Ovary (tissue), 9 donors: ENCODE measurements around the gene METRN. TPM values are rescaled to one million over a fixed set of nuclear protein-coding genes. Genes with fewer than 3 reads are reported as not detected.

Source experiments
- DNase-seq, 5 donors: peaks; one replicate each; pipeline ENCODE4 v3.0.0-alpha.2; 2019 to 2020
- H3K27ac ChIP-seq, 2 donors: fragments of 200-600 bp; one replicate each; pipeline versions ENCODE4 v1.5.1 to v1.8.0; 2019 to 2022
- H3K27me3 ChIP-seq: fragments of 200-600 bp; one replicate; pipeline ENCODE4 v1.8.0; 2022
- H3K36me3 ChIP-seq: fragments of 200-600 bp; sonication (generic); one replicate; pipeline ENCODE4 v1.5.1; 2019
- H3K4me1 ChIP-seq: one replicate; pipeline ENCODE4 v1.8.1; 2013; ENCODE audit warnings: mild to moderate bottlenecking, moderate library complexity; ENCODE audit not compliant: insufficient read depth
- H3K4me3 ChIP-seq: fragments of 200-600 bp; sonication (generic); one replicate; pipeline ENCODE4 v1.5.1; 2017
- H3K9me3 ChIP-seq, 2 donors: fragments of 200-600 bp in 1 of 2; sonication (generic) in 1 of 2; one replicate each; pipeline versions ENCODE4 v1.5.1 to v1.8.1; 2013 to 2019; ENCODE audit warnings: mild to moderate bottlenecking in 1 of 2, moderate library complexity in 1 of 2
- EP300 ChIP-seq: sonication (generic); formaldehyde crosslinking; IDR thresholded peaks from one replicate; pipeline ENCODE4 v1.6.1; 2017; ENCODE audit warnings: antibody characterized with exemption
- POLR2A ChIP-seq: fragments of 450-650 bp; IDR thresholded peaks from one replicate; pipeline ENCODE4 v1.6.1; 2017; ENCODE audit warnings: antibody characterized with exemption, mild to moderate bottlenecking, moderate library complexity
- WGBS, 3 donors: extraction: QIAGEN DNeasy Blood & Tissue Kit in 1 of 3; methylation state at CpG; one replicate each; pipeline versions ENCODE4 v1.1.5 to v1.1.7; 2013 to 2017; 5-methylcytosine and 5-hydroxymethylcytosine counted together
- intact Hi-C, 4 donors: fragments of 100-400 bp; cut with DNase I; formaldehyde crosslinking; loops; one replicate each; pipeline versions ENCODE4 v1.11.0 to v1.15.1; 2022 to 2023
- polyA plus RNA-seq, 2 donors: library from polyadenylated mRNA; stranded (reverse); fragments of 200-250 nt in 1 of 2; fragments of 350-450 nt in 1 of 2; fragmentation: Illumina TruSeq in 1 of 2; extraction: RNeasy Lipid Tissue Mini Kit (QIAGEN cat#74804) in 1 of 2; gene quantifications; one replicate each; pipeline ENCODE4 v1.2.3, GENCODE V29; 2013 to 2014
- total RNA-seq, 7 donors: library from RNA; depleted of rRNA in 2 of 7; stranded (reverse); fragments of >200 nt in 2 of 7; fragmentation: NEBNext Ultra II Directional in 3 of 7; extraction: Animal tissue kit (Norgen Biotek cat#: 25700) in 3 of 7; gene quantifications; one replicate each; pipeline versions ENCODE4 v1.1.0 to v1.2.4, GENCODE V29; 2016 to 2023
- TF ChIP-seq, protein P1 (sequence below), 3 donors: fragments of 450-650 bp in 2 of 3; fragments of 200-600 bp in 1 of 3; IDR thresholded peaks; one replicate each; pipeline versions ENCODE4 v1.5.1 to v1.8.0; 2016 to 2022; ENCODE audit warnings: antibody characterized with exemption in 3 of 3, mild to moderate bottlenecking in 1 of 3
- donor health status: DM: no; HTN: no; CAD: no; lungs with moderate emphysema.
- donor health status: DM: no; HTN: no; CAD: no.
- donor health status: Bipolar disorder and iron deficiency.
- donor health status: DM: yes; HTN: yes; CAD: no.
- donor health status: DM: no; HTN: no; CAD: no.
- donor health status: DM: yes; HTN: yes; CAD: no.

The METRN gene
- total and polyA plus RNA-seq, 9 donors, result 0.40 to 57.1 (median 10.4) TPM

GRCh38 chr16:761625-762513 is 47.0 kb downstream of the METRN start:
- Histone ChIP-seq H3K4me1 (no peaks in the 10 kb centered on the region), H3K9me3 (no peaks in the 10 kb centered on the region), H3K36me3 (no peaks in the 10 kb centered on the region), H3K4me3 (no peak overlapping the region), H3K27me3 (no peaks in the 10 kb centered on the region), H3K27ac (no peak overlapping the region)
- TF ChIP-seq, protein P1, sequence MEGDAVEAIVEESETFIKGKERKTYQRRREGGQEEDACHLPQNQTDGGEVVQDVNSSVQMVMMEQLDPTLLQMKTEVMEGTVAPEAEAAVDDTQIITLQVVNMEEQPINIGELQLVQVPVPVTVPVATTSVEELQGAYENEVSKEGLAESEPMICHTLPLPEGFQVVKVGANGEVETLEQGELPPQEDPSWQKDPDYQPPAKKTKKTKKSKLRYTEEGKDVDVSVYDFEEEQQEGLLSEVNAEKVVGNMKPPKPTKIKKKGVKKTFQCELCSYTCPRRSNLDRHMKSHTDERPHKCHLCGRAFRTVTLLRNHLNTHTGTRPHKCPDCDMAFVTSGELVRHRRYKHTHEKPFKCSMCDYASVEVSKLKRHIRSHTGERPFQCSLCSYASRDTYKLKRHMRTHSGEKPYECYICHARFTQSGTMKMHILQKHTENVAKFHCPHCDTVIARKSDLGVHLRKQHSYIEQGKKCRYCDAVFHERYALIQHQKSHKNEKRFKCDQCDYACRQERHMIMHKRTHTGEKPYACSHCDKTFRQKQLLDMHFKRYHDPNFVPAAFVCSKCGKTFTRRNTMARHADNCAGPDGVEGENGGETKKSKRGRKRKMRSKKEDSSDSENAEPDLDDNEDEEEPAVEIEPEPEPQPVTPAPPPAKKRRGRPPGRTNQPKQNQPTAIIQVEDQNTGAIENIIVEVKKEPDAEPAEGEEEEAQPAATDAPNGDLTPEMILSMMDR (IDR thresholded peaks at IDR 0.05), result no peak
- TF ChIP-seq EP300, result no peak
- no peak for TF ChIP-seq POLR2A
- intact Hi-C loops, result no loop called here
- DNase-seq, result no peak
- WGBS, 3 donors, result 56 to 62% (median 61%) methylated on average over 17 to 22 of the region's 22 CpGs

DNA sequence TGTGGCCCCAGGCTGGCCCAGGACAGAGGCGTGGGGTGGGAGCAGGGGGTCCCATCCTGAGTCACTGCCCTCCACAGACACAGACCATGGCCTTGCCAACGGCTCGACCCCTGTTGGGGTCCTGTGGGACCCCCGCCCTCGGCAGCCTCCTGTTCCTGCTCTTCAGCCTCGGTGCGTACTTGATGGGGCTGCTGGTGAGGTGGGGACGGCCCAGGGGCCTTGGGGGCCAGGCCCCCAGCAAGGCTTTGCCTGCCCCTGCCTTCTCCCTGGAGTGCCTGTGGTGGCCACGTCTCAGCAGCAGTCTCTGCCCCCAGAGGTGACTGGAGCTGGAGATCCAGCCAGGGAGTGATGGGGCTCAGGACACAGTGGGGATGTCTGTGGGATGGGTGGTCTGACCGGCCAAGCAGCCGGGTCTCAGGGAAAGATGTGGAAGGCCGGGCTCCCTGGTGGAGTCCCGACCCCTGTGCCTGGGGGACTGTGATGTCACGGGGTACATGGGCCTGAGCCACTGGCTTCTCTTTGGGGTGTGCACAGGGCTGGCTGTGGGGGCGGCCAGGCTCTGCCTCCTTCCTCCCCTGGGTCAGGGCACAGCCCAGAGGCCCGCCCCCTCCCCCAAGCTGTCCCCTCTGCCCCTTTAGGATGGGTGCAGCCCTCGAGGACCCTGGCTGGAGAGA is 47.8 kb downstream of the METRN start:
- H3K27me3 ChIP-seq, result no peaks in the 10 kb centered on the region
- intact Hi-C loops, result no loop called here
- 68 to 82% (median 74%) methylated on average over 15 to 17 of the region's 17 CpGs for WGBS, 3 donors

DNA sequence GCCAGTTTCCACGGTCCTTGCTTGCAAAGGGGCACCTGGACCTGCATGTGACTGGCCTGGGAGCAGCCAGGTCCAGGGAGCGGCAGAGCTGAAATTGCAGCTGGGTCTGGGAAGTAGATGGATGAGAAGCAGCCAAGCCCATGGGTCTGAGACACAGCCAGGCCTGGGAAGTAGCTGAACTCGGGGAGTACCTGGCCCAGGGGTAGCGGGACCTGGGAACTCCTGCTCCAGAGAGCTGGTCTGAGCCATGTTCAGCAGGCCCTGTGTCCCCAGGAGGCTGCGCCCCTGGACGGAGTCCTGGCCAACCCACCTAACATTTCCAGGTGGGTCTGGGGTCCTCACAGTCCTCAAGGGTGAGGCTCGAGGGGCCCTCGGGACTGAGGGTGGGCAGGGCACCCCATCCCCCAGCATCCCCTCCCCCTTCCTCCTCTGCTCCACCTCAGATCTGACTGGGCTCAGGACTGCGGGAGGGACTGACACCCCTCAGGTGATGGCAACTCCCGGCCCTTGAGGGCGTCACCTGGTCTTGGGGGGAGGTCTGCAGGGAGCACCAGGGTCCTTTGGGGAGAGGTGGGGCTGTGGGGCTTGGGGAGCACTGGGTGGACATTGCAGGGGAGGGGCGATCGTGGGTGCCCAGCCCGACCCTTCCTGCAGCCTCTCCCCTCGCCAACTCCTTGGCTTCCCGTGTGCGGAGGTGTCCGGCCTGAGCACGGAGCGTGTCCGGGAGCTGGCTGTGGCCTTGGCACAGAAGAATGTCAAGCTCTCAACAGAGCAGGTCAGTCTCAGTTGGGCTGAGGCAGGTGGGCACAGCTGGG is 48.7 kb downstream of the METRN start:
- 49 to 58% (median 50%) methylated on average over 14 to 21 of the region's 21 CpGs for WGBS, 3 donors
- TF ChIP-seq POLR2A (no peak), EP300 (no peak)
- TF ChIP-seq, protein P1 (IDR thresholded peaks at IDR 0.05), result no peak
- no peaks in the 10 kb centered on the region for H3K27me3 ChIP-seq
- DNase-seq, result no peak
- no peak overlapping the region for H3K4me3 ChIP-seq
- intact Hi-C loops, result no loop called here
- H3K4me1 ChIP-seq, result no peaks in the 10 kb centered on the region
- no peak overlapping the region for H3K27ac ChIP-seq
- H3K36me3 ChIP-seq, result no peaks in the 10 kb centered on the region
- H3K9me3 ChIP-seq, result no peaks in the 10 kb centered on the region

More for the DNA sequence above, 47.8 kb downstream of the METRN start:
- Histone ChIP-seq H3K36me3 (no peaks in the 10 kb centered on the region), H3K4me3 (no peak overlapping the region), H3K4me1 (no peaks in the 10 kb centered on the region), H3K9me3 (no peaks in the 10 kb centered on the region), H3K27ac (no peak overlapping the region)
- DNase-seq, result no peak
- no peak for TF ChIP-seq EP300
- no peak for TF ChIP-seq POLR2A
- TF ChIP-seq, protein P1 (IDR thresholded peaks at IDR 0.05), result no peak

DNA sequence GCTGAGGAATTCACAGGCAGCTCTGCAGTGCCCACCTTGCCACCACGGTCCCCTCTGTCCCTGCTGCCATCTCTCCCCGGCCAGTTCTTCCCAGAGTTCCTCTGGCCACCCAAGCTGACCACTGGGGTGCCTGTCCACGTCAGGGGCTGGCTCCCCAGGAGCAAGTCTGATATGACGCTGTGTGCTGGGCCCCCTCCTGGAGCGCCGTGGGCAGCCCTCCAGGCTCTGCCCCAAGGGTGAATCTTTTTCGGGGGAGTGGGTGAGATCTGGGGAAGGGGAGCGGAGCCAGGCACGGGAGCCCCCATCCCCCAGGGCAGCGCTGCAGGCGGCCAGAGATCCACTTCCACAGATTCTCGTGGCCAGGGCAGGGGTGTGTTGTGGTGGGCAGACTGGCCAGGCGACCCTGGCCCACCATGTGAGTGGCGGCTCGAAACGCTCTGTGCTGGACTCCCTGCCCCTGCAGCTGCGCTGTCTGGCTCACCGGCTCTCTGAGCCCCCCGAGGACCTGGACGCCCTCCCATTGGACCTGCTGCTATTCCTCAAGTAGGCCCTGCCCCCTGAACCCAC is 49.3 kb downstream of the METRN start:
- H3K4me1 ChIP-seq, result no peaks in the 10 kb centered on the region
- WGBS, 3 donors, result 29 to 40% (median 30%) methylated on average over 14 to 20 of the region's 20 CpGs
- no peaks in the 10 kb centered on the region for H3K27me3 ChIP-seq
- TF ChIP-seq, protein P1 (IDR thresholded peaks at IDR 0.05), result no peak
- TF ChIP-seq POLR2A (no peak), EP300 (no peak)
- no peaks in the 10 kb centered on the region for H3K9me3 ChIP-seq
- no peaks in the 10 kb centered on the region for H3K36me3 ChIP-seq
- no peak for DNase-seq
- intact Hi-C loops, result no loop called here
- H3K4me3 ChIP-seq, result no peak overlapping the region
- H3K27ac ChIP-seq, result no peak overlapping the region
